HG02610 (cell line): ENCODE data around the gene KIF26B.

Source experiments
- ATAC-seq: cut with Tn5 transposase; IDR thresholded peaks from one replicate; pipeline ENCODE4 v1.9.1; 2021; ENCODE audit warnings: mild to moderate bottlenecking, moderate library complexity; ENCODE audit not compliant: unreplicated experiment

The KIF26B gene

DNA sequence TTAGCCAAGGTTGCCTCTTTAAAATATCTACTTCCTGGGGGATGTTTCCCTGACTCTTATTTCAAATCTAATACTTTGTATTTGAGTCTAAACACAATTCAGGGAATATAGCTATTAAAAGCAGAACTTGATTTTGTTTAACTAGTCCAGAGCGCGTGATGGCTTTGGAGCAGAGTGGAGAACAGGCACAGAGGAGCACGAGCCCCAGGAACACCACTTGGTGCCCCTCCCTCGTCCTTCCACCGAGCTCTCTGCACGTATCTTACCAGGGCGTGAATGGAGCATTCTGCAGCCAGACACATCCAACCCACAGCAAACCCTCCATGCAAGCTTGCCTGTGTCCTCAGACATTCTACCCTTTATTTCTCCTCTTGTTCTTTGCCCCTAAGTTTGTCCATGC lies 14.1 kb downstream of the KIF26B start:
- no peak for ATAC-seq

DNA sequence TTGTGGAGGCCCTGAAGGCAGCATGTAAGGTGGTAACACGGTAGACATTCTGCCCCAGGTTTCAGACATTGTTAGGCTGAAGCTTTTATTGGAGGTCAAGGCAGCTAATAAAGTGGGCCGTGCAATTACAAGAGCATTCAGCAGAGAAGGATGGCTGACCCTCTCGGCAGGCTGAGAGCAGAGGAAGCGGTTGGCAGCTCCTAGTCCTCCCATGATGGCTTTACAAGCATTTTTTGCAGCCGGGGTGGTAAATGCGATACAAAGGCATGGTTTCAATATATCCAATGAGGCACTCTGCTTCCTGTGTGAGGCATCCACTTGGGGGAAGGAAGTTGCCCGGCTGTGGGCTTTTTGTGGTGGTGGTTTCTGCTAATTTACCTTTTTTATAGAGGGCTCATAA lies 14.6 kb downstream of the KIF26B start:
- no peak for ATAC-seq

DNA sequence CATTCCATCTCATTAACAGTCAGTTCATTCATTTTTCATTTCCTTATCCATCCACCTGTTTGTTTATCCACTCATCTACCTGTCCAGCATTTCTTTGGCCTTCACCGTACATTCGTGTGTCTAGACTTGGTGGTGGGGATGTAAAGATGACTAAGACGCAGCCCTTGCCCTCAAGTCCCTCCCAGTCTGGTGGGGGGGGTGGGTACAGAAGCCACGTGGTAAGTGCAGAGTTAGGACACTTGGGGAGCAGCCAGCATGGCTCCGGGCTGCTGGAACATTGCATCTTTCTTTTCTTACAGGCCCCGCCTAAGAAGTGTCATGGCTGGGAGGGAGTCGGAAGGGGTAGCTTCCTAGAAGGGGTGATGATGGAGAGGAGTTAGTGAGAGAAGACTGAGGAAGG lies 17.2 kb downstream of the KIF26B start:
- no peak for ATAC-seq

DNA sequence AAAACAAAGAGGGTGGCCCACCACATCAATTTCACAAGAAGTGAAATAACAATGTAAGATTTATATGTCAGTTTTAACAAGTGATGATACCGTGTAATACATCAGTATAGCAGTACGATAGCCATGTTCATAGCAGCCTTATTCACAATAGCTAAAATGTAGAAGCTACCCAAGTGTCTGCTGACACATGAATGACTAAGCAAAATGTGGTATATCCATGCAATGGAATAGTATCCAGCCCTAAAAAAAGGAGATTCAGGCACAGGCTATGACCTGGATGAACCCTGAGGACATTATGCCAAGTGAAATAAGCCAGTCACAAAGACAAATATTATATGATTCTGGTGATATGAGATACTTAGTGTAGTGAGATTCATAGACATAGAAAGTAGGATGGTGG lies 18.0 kb downstream of the KIF26B start:
- ATAC-seq: no peak

DNA sequence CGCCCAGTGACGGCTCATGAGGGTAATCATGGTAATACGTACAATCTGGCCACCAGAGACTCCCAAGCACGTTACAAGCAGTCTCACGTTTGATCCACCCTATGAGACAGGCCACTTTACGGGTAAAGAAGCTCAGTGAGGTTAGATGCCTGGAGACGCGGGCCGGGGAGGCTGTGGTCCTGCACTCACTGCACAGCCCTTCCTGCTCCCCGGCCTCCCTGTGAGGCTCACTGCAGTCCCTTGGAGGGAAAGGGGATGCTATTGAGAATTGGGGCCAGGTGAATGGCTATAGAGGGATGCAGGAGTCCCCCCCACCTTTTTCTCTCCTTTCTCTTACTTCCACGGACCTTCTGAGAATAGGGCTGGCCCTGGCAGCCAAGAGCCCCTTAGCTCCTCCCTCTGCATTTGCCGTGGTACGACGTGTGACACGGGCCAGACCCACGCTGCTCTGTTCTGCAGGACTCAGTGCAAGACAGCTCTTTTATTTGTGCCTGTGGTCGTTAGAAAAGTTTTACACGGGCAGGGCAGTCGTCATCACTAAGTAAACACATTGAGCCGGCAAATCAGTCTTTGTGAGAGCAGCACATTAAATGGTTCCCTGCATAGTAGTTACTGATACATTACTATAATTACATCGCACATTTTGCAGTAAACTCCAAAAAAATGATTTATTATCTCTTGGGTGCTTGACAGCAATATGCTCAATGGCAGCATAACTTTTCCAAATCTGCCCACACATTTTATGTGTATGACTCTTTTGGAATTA lies 18.8 kb downstream of the KIF26B start:
- ATAC-seq: no peak

DNA sequence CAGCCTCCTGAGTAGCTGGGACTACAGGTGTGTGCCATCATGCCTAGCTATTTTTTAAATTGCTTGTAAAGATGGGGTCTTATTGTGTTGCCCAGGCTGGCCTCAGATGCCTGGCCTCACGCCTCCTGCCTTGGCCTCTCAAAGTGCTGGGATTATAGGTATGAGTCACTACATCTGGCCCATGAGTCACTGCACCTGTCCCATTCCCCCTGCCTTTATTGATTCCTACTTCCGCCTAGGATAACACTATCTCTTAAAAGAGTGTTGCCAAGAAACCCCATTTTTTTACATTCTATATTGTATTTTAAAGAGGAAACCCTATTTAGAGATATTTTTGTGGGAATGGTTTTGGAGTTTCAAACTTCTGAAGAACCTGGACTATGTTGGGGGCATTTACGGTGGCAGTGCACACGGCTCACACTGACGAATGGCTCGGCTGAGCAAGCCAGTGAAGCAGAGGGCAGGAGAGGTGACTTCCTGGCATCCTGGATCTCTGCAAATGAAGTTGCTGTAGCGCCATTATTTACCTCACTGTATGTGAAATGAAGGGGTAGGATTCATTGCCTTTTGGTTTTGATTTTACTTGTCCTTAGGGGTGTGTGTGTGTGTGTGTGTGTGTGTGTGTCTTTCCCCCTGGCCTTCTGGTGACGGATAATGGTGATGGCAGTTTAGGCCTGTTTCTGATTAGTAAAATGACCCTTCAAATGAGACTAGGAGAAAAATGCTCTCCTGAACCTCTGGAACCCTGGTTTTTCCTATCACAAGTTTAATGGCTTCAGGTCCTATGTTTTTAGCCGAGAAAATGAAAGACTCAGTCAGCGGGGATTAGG lies 22.5 kb downstream of the KIF26B start:
- ATAC-seq: no peak

DNA sequence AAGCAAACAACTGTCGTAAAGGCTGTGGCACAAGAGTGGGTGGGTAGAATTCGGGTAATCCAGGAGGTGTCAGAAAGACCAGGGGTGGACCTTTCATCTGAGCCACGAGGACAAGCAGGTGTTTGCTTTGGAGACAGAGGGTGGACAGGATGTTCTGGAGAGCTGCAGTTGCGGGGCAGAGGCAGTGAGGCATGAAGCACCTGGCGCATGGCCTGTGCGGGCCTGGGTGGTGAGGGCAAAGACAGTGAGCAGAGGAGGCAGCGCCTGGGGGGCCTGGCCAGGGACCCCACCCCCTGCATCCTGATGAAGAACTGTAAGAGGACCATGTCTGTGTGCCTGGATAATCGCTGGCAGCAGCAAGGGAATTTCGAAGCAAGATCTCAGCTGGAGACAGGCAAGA lies 24.9 kb downstream of the KIF26B start:
- ATAC-seq: no peak

DNA sequence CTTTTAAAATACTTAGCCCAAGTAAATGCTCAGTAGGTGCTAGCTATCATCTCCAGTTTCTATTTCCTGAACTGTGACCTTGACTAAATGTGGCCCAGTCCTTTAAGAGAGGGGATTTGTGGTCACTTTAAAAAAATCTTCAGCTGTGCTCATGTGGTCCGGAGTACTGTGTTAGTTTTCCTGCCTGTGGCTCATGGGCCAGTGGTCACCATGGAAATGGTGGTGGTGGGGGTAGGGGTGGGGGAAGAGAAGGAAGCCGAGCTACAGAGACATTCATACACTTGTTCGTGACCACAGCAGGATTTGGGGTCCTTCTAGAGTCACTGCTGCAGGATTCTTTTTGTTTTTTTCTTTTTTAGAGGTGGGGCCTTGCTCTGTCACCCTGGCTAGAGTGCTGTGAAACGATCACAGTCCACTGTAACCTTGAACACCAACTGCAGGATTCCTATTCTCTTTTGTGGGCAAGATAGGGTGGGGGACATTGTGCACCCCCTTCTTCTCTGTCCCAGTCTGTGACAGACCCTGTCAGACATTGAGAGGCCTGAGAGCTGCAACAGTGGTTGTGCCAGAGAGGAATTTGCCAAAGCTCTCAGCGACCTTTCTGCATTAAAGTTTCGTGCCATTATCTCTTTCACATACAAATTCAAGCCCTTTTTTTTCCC lies 25.8 kb downstream of the KIF26B start:
- no peak for ATAC-seq

DNA sequence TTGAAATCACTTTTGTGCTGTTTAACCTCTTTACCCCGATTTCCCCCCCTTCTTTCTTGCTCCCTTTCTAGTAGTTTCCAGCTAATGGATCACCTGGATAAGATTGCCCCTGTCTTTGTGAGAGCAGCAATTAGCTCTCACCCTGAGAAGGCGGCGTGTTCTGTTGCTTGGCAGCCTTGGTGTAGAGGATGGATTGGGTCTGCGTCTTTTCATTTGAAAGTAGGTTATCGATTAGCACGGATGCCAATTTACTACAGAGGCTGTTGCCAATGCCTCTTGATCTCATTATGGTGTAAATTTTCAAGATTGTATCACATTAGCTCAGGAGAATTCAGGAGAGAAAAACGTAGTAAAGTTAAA lies 26.4 kb downstream of the KIF26B start:
- no peak for ATAC-seq

DNA sequence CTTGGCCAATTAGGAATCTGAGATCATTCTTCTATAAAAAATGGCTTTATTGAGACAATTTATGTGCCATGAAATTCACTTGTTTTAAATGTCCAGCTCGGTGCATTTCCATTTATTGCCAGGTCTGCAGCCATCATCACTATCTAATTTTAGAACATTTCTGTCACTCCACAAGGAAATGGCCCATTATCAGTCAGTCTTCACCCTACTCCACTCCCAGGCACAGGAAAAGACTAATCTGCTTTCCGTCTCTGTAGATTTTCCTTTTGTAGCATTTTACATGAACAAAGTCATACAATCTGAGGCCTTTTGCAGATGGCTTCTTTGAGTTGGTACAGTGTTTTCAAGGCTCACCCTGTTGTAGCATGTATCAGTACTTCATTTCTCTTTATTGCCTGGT lies 27.2 kb downstream of the KIF26B start:
- no peak for ATAC-seq

DNA sequence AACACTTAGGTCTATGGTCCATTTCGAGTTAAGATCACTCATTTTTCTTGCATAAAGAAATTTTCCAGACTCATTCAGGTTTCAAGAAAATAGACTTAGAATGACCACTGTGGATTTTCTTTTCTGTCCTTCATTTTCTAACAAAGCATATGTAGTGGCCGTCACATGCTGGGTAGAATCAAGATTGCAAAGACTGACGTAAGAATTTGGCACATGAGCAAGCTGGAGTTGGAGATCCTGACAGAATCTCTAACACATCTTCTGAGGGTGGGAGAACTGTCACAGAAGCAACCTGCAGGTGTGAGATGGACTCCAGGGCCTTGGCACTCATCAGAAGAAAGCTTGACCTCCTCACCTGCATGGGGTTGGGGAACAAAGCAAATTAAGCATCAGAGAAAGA lies 28.6 kb downstream of the KIF26B start:
- ATAC-seq: no peak

DNA sequence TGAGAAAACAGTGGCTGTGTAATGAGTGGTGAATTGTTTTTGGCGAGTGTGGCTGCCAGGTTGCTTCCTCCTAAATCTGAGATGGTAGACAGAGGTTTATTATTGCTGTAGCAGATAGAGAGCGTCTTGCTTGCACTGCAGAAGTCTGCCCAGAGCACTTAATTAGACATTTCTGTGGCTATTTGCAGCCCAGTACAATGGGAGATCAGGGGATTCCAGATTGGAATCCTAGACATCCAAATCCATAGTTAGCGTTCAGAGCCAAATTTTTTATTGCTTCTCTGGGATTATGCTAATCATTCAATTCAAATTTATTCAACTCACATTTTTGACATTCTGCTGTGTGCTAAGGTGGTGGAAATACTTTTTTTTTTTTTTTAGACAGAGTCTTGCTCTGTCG lies 30.0 kb downstream of the KIF26B start:
- ATAC-seq: no peak

DNA sequence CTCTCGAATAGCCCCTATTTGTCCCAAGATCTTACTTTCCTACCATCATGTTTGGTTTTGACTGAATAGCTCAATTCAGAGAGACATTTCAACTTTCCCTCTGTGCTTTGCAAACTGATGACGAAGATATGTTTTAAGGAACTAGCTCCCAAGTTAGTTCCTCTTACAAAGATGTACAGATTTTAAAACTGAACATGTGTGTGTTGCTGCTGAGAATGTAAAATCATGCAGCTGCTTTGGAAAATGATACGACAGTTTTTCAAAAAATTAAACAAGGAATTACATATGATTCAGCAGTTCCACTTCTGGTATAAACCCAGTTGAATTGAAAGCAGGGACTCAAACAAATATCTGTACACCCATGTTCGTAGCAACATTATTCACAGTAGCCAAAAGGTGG lies 33.6 kb downstream of the KIF26B start:
- no peak for ATAC-seq

DNA sequence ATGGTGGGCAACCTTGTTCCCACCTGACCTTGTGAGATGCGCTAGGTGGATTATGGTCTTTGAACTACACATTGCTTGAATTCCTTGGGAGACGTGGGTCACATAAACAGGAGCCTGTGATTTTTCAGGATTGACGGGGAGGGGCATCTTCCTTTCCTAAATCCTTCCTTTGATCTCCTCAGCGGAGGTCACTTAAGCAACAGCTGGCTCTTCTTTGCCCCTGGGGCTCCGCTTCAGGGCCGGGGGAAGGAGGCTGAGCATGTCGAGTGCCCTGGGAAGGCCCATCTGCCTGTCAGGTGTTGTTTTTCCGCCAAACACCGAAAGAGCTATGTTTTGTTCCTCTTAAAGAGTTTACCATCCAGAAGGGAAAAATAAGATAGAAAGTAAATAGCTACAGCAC lies 40.6 kb downstream of the KIF26B start:
- ATAC-seq: no peak

DNA sequence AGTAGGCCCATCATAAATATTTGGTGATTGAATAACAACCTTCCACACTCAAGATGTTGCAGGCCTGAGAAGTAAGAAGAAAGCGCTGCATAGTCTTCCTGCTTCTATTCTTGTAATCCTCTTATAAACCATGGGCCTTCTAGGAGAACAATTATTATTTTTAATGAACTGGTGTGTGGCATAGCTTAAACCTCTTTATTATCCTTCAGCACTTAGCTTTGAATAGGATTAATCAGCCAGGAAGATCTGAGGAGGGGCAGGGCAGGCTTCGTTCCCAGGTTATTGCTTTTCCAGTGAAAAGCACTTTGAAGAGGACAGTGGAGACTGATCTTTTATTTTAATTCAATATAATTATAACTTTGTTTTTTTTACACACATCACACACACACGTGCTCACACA lies 42.3 kb downstream of the KIF26B start:
- ATAC-seq: no peak

DNA sequence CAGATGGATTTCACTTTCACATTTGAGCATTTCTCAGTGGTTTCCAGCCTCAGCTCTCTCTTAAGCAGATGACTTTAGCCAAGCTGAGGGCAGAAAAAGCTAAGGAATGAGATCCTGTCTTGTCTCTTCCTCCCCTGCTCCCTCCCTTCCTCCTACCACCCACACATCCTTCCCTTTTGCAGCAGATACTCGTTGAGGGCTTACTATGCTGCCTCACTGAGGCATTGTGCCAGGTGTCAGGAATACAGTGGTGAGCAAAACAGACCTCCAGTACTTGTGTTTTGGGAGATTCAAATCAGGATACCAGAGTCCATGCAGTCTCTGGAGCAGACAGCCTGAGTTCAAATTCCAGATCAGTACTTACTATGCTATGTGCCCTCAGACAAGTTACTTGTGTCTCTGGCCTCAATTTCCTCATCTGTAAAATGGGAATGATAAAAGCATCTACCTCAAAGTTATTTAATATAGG lies 43.2 kb downstream of the KIF26B start:
- no peak for ATAC-seq

DNA sequence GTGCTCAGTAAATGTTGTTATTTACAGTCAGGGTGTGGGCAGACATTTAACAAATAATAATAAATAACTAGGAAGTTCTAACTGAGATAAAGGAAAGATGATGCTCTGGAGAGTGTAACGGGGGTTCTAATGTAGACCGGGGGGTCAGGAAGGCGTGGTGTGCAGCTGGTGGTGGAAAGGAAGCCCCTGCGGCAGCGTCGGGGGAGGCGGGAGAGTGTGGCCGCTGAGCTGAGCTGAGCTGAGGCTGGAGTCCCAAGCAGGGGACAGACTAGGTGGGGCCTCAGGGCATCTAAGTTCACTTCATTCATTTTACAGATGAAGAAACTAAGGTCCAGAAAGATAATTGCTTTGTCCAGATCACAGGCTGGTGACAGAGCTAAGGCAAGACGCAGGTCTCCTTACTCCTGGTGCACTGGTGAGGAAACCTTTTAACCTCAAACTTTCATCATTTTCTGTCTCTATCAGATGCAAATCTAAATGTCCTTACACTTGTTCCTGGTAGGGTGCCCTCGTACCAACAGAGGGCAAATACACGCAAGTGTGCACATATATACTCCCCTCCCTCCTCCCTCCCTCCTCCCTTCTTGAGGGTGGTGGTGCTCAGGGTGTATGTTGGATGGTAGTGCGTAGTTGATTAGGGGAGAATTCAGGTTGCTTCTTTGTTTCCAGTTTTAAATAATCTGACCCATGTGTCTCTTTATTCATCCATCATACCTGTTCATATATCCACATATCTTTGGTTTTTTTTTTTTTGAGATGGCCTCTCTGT lies 44.1 kb downstream of the KIF26B start:
- ATAC-seq: no peak

DNA sequence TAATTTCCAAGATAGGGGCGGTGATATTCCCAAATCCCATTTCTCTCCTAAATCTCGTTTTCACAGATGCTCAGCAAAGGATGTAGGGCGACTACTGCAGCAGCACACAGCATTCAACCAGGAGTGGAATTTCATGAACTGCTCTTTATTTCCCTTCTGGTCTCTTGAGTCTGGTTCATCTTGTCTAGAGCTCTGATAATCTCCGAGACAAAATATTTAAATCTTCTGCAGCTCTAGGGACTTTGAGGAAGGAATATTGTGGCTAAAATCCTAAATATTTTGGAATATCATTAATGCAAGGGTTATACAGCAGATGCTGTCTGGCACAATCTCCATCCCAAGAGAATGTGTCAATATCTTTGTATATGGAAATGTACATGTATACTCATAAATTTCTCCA lies 45.4 kb downstream of the KIF26B start:
- no peak for ATAC-seq

DNA sequence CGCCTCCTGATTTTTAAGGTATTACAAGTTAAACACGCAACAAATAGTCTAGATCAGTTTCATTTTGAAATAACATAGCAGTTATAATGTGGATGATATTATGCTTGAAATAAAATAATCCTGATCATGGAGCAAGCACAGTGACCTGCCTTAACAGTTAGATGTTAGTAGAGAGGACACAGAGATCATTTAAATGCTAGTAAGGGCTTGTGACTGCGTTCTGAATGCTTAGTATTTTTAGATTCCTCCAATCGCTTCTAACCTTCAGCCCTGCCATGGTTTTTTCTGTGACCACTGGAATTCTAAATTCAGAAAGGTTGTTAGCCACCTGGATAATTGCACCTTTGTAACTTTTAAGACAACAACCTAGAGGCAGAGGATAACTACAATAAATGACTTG lies 46.4 kb downstream of the KIF26B start:
- no peak for ATAC-seq

DNA sequence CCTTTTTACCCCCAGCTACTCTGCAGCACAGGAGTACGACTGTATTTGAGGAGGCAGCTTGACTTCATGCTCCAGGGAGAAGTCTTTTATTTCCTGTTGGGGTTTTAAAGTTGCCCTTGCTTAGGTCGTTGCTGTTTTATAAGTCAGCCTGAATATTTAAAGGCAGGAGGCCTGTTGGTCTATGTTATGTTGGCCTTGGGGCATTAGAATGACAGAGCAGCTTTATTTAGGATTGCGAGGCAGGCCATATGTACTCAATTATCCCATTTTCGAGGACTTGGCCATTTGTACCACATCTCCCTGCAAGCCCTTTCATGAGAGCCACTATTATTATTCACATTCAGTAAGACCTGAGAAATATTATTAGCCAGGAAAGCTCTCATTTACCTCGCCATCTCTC lies 47.0 kb downstream of the KIF26B start:
- no peak for ATAC-seq

DNA sequence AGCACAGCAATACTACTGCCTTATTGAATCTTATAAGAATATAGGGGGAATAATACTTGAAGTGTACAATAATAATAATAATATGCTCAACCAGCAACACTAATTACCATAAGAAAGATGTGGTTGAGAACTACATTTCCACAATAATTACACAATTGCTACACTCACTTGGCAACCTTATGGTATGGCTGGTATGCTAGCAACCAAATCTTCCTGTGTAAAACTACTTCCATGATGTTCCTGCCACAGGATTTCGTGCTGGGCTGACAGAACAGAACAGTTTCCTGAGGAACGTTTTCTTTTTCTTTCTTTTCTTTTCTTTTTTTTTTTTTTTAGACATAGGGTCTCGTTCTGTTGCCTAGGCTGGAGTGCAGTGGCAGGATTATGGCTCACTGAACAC lies 50.6 kb downstream of the KIF26B start:
- ATAC-seq: no peak
